HuH-7 (cell line): ENCODE data around the gene RACK1.

Source experiments
- DNase-seq: peaks from one replicate; pipeline ENCODE4 v3.0.0; 2011; ENCODE audit warnings: low spot score

The RACK1 gene

GRCh38 chr5:181259974-181260719 lies 16.4 kb upstream of the RACK1 start:
- DNase-seq: no peak

DNA sequence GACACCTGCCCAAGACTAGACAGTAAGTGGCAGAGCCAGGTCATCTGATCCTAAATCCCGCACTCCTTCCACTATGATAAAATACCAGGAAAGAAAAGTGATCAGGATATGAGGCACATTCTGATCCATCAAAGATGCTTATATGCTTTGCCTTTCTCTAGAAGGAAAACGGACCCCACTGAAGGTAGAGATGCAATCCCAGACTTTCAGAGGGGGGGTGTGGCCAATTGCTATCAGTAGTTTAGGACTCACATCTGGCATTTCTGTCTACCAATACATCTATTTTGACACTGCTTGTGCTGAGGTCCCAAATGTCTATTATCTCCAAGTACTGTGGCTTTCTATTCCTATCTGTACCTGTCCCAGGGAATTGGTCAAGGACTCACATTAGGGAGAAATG lies 15.6 kb upstream of the RACK1 start:
- DNase-seq: no peak

GRCh38 chr5:181258576-181258975 lies 14.9 kb upstream of the RACK1 start:
- no peak for DNase-seq

- DNase-seq: no peak
These were observed 12.3 kb upstream of the RACK1 start for GRCh38 chr5:181255836-181256578.

DNA sequence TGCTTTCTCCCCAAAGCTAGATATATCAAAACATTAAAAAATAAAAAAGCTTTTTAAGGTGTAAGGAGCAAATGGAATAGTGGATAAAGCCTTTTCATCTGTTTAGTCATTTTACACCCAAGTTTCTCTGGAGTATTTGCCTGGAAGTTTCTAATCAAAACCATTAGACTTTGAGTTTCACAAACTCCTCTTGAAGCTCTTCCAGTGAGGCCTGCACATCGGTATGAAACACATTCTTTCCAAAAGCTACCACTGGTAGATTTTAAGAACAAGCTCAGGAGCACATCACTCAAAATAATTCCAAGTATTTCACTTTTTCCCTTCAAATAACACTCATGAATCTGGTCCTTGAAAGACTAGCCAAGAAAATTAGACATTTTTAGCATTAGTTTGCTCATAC lies 11.6 kb upstream of the RACK1 start:
- no peak for DNase-seq

DNA sequence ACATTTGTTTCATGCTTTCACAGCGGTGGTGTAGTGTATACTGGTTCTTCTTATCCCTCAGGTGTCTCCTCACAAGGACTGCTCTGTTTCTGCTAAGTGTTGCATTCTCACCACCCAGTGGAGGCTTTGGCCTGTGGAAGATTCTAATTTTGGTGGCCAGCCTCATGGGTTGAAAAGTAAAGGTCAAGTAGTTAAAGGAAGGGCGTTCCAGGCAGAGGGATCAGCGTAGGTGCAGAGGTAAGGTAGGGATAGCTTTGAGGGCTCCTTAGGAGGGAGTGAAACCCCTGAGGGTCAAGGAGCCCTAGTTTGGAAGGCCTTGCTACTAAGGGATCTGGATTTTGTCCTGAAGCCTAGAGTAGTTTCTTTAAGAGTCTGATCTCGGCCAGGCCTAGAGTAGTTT lies 4.6 kb upstream of the RACK1 start:
- no peak for DNase-seq

- peak; percentile 87 for DNase-seq
These were observed 2.8 kb upstream of the RACK1 start for GRCh38 chr5:181246276-181247049.

- DNase-seq: no peak
These were observed 1.9 kb upstream of the RACK1 start for GRCh38 chr5:181245427-181246275.

GRCh38 chr5:181243018-181243563 lies 615 bp downstream of the RACK1 start:
- DNase-seq: no peak

- DNase-seq: no peak
These were observed 1.7 kb downstream of the RACK1 start for GRCh38 chr5:181242031-181242451.

GRCh38 chr5:181241393-181241975 lies 2.2 kb downstream of the RACK1 start:
- DNase-seq: no peak

- DNase-seq: no peak
These were observed 4.5 kb downstream of the RACK1 start for GRCh38 chr5:181239062-181239663.

GRCh38 chr5:181237729-181238385 lies 5.8 kb downstream of the RACK1 start:
- no peak for DNase-seq

GRCh38 chr5:181236954-181237641 lies 6.6 kb downstream of the RACK1 start:
- no peak for DNase-seq

DNA sequence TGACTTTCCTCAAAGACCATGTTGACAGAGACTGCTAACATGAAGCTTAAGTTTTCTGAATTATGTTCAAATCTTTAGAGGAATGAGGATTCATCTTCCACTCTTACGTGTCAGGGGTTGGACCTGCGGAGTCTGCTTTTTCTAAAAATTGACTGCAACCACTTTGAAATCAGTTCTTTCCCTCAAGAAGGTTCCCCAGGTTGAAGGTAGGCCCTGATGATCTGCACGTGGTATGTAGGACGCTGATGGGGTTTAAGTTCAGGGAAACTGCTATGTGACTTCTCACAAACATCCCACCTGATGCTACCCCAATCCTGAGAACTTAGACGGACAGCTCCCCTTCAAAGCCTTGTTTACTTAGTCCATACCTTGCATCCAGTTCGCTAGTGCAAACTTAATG lies 7.2 kb downstream of the RACK1 start:
- no peak for DNase-seq

- DNase-seq: no peak
These were observed 7.9 kb downstream of the RACK1 start for GRCh38 chr5:181235689-181236366.

DNA sequence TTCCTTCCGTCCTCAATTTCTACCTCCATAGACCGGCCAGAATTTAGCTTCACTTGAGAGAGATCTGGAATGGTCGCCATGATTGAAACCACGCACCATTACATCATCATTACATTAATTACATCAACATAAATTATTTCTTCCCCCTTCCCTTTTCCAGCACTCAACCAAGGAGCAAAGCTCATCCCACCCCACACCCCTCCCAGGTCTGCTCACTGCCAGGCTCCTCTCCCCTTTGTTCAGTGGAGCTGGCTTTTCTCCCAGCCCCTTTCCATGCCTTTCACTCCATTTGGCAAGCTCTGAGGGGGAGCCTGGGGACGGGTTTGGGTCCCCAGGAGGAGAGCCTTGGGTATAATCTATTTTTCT lies 8.4 kb downstream of the RACK1 start:
- DNase-seq: no peak

DNA sequence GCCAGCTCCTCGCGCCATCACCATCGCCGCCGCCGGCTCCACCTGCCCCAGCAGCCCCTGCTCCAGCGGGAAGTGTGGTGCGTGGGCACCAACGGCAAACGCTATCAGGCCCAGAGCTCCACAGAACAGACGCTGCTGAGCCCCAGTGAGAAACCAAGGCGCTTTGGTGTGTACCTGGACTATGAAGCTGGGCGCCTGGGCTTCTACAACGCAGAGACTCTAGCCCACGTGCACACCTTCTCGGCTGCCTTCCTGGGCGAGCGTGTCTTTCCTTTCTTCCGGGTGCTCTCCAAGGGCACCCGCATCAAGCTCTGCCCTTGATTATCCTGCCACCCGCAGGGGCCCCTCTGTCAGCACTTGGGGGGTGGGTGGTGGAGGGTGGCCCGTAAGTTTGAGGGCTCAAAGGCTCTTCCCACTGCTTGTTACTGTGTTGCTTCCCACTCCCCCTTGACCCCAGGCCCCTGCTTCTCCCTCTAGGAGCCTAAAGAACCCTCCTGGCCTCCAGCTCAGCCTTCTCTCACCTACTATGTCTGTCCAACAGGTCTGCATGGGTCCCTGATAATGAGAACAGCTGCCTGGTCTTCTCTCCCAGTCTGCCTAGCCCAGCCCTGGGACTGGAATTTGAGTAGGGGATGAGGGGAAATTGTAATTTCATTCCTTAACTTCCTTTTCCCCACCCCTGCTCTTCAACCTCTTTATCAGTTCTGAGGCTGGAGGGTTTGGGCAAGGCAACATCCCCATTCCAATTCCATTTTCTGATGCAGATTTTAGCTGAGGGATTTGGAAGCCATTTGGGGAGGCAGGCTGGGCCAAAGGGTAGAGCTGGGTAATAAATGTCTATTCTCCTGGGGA lies 9.0 kb downstream of the RACK1 start:
- DNase-seq: no peak
